GM12873 (cell line): ENCODE results near the gene GPX3.

Source experiments
- TF ChIP-seq, protein P1 (sequence below): IDR thresholded peaks from 2 replicates; pipeline ENCODE4 v1.5.1; 2012; ENCODE audit warnings: low read depth, mild to moderate bottlenecking, moderate library complexity, low read length, control low read depth; ENCODE audit not compliant: insufficient read depth; ENCODE audit errors: missing control alignments

GPX3 gene

DNA sequence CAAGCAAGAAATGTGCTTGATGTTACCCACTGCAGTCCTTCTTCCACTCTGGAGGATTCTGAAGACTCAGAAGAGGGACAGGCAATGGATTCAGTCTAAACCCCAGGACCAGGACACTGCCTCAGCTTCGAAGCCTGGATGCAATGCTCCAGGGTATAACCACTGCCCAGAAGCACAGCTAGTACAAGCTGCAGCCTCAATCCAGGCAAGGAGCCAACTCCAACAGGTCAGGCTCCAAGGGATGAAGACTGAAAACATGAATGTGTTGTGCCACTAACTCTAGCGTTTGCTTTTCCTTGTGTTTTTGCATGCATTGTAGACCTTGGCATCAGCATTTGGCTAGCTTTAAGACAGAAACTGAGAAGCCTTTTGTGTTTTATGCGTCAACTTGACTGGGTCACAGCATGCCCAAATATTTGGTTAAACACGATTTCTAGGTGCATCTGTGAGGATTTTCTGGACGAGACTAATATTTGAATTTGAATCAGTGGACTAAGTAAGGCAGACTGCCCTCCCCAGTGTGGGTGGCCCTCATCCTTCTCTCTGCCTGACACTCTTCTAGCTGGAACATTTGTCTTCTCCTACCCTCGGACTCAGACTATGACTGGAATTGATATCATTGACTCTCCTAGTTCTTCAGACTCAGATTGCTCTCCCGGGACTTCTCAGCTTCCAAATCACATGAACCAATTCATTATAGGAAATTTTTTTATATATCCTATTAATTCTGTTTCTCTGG, 20.5 kb upstream of the GPX3 start:
- TF ChIP-seq, protein P1, sequence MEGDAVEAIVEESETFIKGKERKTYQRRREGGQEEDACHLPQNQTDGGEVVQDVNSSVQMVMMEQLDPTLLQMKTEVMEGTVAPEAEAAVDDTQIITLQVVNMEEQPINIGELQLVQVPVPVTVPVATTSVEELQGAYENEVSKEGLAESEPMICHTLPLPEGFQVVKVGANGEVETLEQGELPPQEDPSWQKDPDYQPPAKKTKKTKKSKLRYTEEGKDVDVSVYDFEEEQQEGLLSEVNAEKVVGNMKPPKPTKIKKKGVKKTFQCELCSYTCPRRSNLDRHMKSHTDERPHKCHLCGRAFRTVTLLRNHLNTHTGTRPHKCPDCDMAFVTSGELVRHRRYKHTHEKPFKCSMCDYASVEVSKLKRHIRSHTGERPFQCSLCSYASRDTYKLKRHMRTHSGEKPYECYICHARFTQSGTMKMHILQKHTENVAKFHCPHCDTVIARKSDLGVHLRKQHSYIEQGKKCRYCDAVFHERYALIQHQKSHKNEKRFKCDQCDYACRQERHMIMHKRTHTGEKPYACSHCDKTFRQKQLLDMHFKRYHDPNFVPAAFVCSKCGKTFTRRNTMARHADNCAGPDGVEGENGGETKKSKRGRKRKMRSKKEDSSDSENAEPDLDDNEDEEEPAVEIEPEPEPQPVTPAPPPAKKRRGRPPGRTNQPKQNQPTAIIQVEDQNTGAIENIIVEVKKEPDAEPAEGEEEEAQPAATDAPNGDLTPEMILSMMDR, result no peak

DNA sequence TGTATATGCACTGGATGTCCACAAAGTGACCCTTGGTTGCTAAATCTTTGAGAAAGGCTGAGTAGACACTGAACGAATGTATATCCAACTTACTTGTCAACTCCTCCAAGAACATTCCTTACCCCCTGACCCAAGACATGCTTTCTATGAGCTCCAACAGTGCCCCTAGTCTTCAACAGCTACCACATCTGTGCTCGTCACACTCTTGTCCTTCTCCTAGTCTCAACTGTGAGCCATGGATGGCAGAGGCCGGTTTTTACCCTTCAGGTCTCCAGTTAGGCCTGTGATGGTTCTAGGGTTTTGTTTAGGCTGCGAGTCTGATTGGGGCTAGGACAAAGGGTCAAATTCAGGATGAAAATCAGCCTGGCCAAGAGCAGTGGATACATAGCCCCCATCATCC, 19.0 kb upstream of the GPX3 start:
- TF ChIP-seq, protein P1, result no peak

DNA sequence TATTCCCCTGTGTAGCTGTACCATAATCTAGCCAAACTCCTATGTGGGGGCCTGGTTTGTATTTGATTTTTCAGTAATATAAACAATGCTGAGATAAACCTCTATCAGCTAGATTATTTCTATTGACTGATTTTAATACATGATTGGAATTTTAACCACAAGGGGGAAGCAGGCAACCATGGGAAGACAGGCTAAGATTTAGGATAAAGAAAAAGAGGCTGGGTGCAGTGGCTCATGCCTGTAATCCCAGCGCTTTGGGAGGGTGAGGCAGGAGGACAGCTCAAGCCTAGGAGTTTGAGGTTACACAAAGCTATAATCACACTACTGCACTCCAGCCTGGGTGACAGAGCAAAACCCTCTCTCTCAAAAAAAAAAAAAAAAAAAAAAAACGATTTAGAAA, 18.1 kb upstream of the GPX3 start:
- TF ChIP-seq, protein P1, result peak; percentile 12

DNA sequence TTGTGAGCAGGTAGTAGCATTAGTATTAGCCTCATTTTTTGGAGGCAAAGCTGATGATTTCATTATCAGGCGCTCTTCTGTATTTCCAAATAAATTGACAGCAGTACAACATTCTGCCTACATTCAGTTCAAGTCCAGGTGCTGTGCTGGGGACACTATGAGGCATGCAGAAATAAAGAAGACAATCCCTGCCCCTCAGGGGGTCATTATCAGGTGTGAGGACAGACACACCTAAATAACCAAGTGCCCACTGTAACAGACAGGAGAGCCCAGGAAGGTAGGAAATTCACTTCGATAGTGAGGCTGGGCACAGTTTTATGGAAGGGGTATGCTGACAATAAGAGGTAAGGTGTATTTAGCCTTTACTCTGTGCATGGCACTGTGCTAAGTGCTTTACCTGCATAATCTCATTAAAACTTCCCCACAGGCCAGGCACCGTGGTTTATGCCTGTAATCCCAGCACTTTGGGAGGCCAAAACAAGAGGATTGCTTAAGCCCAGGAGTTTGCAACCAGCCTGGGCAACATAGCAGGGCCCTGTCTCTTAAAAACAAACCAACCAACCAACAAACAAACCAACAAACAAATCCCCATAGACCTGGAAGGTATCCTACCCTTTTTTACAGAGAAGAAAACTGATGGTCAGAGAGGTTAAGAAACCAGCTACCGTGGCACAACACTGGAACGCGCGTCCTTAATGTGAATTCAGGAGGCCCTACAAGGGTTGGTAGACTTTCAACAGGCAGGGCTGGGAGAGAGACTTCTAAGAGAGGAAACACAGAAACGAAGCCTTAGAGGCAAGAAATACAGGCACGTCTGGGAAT, 17.5 kb upstream of the GPX3 start:
- TF ChIP-seq, protein P1, result no peak

DNA sequence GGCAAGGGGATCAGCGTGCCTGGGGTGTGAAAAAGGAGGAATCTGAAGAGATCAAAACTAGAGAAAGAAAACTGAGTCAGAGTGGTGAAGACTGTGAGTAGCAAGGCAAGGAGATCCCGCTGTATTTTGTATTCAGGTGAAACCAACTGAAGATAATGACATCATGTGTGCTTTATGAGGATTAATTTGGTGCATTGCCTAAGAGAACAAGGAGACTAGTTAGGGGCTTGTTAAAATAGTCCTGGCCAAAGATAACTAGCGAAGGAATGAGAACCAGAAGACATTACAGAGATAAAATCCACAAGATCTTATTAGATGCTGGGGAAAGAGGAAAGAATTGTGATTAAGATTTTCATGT, 16.9 kb upstream of the GPX3 start:
- TF ChIP-seq, protein P1, result no peak

DNA sequence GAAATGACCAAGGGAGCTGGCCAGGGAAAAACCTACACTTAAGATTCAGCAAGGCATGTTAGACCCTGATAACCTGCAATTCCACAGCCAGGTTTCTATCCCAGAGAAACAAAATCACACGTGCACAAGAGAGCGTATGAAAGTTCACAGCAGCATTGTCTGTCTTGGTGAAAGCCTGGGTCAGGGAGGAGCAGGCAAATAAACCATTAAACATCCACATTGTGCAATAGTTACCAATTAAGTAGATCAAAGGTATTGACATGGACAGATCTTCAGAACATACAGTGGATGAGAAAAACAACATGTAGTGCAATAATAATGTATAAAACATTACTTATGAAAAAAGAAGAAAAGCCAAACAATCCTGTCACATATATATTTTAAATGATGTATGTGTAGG, 15.9 kb upstream of the GPX3 start:
- TF ChIP-seq, protein P1, result no peak

DNA sequence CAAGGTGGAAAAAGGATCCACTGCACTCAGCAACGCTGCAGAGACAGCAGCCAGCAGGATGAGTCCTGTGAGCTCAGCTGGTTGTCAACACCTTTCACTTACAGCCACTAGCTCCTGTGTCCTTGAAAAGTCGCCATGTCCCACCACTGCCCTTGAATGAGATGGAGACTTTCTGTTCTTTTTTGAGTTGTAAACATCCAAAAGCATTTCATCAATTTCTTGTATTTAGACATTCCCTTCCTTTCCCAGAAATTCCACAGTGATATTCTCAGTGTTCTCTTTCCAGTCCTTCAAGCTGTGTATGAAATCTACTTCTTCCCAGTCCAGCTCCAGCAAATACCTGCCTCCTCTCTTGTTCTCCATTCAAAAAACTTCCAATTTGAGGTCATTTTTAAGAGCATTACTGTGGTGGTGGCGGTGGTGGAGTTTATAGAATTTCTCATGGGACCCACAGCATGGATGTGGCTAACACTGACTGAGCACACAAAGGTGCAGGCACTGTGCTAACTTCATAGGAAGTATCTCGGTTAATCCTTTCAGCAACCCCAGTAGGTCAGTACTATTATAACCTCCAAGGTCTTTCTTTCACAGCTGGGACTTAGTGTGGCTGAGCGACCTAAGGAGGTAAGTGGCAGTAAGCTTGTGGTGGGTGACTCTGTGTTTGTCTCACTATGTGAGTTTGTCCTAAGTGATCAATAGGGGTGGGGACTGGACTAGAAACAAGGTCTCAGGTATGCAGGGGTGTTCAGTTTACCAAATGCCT, 15.0 kb upstream of the GPX3 start:
- TF ChIP-seq, protein P1, result no peak
